ENCODE measurements around the gene MACO1. TPM values are rescaled to one million over a fixed set of nuclear protein-coding genes. Genes with fewer than 3 reads are reported as not detected.

Gene MACO1
- total and polyA plus RNA-seq, 2 of the 13 experiments (the other 11 are each of a cell fraction or from before 2014, with no cell fraction given) = 9.7 to 17.0 TPM

DNA sequence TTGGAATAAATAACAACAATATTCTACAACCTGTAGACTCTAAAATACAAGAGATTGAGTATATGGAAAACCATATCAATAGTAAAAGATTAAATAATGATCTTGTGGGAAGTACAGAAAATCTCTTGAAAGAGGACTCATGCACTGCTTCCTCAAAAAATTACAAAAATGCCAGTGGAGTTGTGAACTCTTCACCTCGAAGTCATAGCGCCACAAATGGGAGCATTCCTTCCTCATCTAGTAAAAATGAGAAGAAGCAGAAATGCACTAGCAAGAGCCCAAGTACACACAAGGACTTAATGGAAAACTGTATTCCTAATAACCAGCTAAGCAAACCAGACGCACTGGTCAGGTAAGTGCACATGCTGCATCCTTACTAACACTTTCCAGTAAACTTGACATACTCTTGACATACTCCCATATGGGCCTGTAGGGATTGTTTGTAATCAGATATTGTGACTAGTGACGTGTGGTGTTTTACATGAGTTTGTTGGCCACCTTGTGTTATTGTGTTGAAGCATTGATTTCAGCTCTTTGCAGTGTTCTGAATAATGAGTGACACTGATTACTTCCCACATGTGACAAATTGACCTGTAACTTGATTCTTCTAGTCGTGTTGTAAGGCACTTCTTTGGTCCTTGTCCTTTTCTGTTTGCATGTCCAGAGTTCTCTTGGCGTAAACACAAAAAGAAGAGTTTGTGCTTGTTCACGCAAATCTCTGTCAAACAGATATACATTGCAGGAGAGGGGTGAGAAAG, 28.0 kb downstream of the MACO1 start (continued):
- TF ChIP-seq ATF1 (CRISPR knock-in tag; IDR thresholded peaks at IDR 0.05) (no peak), ZFP41 (CRISPR knock-in tag; IDR thresholded peaks at IDR 0.05; ENCODE audit: borderline replicate concordance) (no peak), ZFP36L2 (CRISPR knock-in tag; IDR thresholded peaks at IDR 0.05) (no peak), ZNF644 (CRISPR knock-in tag; IDR thresholded peaks at IDR 0.05; ENCODE audit: low read depth) (no peak), ZNF878 (CRISPR knock-in tag; IDR thresholded peaks at IDR 0.05) (0 out of 2 replicates have a peak, but pooled peaks have one; percentile 71), FOXP1 (IDR thresholded peaks at IDR 0.05) (peak; percentile 75), FOXP1 (CRISPR knock-in tag; IDR thresholded peaks at IDR 0.05) (peak; percentile 96), ZNF614 (CRISPR knock-in tag; IDR thresholded peaks at IDR 0.05; ENCODE audit: borderline replicate concordance) (no peak), ZNF510 (CRISPR knock-in tag; IDR thresholded peaks at IDR 0.05; ENCODE audit: low read depth) (no peak), KDM6A (CRISPR knock-in tag; IDR thresholded peaks at IDR 0.05; ENCODE audit: low read depth) (peak; percentile 43; the same call in 1 of the 2 replicates), ZNF557 (CRISPR knock-in tag; IDR thresholded peaks at IDR 0.05) (no peak), NONO (IDR thresholded peaks at IDR 0.05) (no peak), NONO (CRISPR knock-in tag; conservative IDR thresholded peaks at IDR 0.05) (0 out of 2 replicates have a peak, but pooled peaks have one; percentile 43), NR2C2 (CRISPR knock-in tag; IDR thresholded peaks at IDR 0.05; ENCODE audit: borderline replicate concordance) (no peak), HOXA3 (CRISPR knock-in tag; IDR thresholded peaks at IDR 0.05) (no peak), YY1 (IDR thresholded peaks at IDR 0.05; ENCODE audit: insufficient read depth, insufficient replicate concordance, low read depth, low read length) (no peak), REPIN1 (CRISPR knock-in tag; IDR thresholded peaks at IDR 0.05; ENCODE audit: borderline replicate concordance, low read depth) (no peak; the same call in 1 of the 2 replicates), MIER3 (CRISPR knock-in tag; IDR thresholded peaks at IDR 0.05; ENCODE audit: borderline replicate concordance) (0 out of 2 replicates have a peak, but pooled peaks have one; percentile 53), ZFP37 (CRISPR knock-in tag; IDR thresholded peaks at IDR 0.05; ENCODE audit: borderline replicate concordance) (no peak), CREB1 (IDR thresholded peaks at IDR 0.05) (0 out of 2 replicates have a peak, but pooled peaks have one; percentile 8), CREB1 (CRISPR knock-in tag; IDR thresholded peaks at IDR 0.05) (peak; percentile 63)
- TF ChIP-seq, protein P1, sequence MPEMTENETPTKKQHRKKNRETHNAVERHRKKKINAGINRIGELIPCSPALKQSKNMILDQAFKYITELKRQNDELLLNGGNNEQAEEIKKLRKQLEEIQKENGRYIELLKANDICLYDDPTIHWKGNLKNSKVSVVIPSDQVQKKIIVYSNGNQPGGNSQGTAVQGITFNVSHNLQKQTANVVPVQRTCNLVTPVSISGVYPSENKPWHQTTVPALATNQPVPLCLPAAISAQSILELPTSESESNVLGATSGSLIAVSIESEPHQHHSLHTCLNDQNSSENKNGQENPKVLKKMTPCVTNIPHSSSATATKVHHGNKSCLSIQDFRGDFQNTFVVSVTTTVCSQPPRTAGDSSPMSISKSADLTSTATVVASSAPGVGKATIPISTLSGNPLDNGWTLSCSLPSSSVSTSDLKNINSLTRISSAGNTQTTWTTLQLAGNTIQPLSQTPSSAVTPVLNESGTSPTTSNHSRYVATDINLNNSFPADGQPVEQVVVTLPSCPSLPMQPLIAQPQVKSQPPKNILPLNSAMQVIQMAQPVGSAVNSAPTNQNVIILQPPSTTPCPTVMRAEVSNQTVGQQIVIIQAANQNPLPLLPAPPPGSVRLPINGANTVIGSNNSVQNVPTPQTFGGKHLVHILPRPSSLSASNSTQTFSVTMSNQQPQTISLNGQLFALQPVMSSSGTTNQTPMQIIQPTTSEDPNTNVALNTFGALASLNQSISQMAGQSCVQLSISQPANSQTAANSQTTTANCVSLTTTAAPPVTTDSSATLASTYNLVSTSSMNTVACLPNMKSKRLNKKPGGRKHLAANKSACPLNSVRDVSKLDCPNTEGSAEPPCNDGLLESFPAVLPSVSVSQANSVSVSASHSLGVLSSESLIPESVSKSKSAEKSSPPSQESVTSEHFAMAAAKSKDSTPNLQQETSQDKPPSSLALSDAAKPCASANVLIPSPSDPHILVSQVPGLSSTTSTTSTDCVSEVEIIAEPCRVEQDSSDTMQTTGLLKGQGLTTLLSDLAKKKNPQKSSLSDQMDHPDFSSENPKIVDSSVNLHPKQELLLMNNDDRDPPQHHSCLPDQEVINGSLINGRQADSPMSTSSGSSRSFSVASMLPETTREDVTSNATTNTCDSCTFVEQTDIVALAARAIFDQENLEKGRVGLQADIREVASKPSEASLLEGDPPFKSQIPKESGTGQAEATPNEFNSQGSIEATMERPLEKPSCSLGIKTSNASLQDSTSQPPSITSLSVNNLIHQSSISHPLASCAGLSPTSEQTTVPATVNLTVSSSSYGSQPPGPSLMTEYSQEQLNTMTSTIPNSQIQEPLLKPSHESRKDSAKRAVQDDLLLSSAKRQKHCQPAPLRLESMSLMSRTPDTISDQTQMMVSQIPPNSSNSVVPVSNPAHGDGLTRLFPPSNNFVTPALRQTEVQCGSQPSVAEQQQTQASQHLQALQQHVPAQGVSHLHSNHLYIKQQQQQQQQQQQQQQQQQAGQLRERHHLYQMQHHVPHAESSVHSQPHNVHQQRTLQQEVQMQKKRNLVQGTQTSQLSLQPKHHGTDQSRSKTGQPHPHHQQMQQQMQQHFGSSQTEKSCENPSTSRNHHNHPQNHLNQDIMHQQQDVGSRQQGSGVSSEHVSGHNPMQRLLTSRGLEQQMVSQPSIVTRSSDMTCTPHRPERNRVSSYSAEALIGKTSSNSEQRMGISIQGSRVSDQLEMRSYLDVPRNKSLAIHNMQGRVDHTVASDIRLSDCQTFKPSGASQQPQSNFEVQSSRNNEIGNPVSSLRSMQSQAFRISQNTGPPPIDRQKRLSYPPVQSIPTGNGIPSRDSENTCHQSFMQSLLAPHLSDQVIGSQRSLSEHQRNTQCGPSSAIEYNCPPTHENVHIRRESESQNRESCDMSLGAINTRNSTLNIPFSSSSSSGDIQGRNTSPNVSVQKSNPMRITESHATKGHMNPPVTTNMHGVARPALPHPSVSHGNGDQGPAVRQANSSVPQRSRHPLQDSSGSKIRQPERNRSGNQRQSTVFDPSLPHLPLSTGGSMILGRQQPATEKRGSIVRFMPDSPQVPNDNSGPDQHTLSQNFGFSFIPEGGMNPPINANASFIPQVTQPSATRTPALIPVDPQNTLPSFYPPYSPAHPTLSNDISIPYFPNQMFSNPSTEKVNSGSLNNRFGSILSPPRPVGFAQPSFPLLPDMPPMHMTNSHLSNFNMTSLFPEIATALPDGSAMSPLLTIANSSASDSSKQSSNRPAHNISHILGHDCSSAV (CRISPR knock-in tag; IDR thresholded peaks at IDR 0.05; ENCODE audit: borderline replicate concordance) = no peak
- TF ChIP-seq, protein P2, sequence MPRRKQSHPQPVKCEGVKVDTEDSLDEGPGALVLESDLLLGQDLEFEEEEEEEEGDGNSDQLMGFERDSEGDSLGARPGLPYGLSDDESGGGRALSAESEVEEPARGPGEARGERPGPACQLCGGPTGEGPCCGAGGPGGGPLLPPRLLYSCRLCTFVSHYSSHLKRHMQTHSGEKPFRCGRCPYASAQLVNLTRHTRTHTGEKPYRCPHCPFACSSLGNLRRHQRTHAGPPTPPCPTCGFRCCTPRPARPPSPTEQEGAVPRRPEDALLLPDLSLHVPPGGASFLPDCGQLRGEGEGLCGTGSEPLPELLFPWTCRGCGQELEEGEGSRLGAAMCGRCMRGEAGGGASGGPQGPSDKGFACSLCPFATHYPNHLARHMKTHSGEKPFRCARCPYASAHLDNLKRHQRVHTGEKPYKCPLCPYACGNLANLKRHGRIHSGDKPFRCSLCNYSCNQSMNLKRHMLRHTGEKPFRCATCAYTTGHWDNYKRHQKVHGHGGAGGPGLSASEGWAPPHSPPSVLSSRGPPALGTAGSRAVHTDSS (CRISPR knock-in tag; conservative IDR thresholded peaks at IDR 0.05) = no peak

All from HepG2 (cell line).